Ecto neural progenitor cell (in vitro differentiated cells): Measurements from ENCODE around the gene MYH15.

Experiments used
- DNase-seq: peaks from one replicate; pipeline ENCODE4 v3.0.0-alpha.2; 2018; ENCODE audit warnings: low spot score

The MYH15 gene

DNA sequence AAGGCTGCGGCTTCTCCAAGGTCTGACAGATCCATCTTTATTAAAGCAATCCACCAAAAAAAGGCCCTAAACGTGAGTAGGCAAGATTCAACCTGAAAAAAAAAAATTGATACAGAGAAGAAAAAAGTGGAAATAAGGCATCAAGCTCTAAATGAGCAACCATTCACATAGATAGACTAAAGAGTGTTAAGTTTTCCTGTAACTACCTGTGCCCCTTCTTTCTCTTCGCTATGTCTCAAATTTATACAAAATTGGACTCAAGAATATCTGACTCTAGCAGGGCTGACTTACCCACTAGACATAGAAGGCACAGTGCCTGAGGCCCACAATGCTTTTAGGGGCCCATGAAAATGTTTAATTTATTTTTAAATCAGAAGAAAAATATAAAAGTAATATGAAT lies at the start of gene MYH15:
Gene MYH15 (minus strand): TSS at position 101 of the 400 bp plus-strand sequence. CDS start 66 bp downstream, at position 35.
- no peak for DNase-seq

DNA sequence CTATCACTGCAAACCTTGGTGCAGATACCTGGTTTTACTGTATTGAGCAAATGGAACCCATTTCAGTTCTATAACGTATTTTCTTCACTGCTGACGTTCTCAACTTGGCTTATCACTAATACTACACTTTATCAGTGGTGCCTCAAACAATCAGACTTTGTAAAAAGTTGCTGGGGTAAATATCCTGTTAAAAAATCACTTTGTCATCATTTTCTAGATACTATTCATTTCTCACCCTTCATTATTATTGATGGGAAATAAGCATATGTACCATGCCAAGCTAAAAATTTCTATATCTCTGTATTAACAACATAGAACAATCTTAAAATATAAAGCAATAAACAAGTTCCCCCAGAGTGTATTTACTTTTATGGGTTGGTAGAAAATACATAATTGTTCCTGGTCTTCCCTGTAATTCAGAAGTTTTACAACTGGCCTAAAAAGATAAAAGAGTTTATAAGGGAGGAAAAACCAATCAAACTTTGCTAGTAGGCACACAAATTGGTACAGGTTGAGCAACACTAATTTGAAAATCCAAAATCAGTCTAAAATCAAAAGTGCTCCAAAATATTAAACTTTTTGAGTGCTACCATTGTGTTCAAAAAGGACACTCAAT lies 45.7 kb upstream of the MYH15 start:
- no peak for DNase-seq

DNA sequence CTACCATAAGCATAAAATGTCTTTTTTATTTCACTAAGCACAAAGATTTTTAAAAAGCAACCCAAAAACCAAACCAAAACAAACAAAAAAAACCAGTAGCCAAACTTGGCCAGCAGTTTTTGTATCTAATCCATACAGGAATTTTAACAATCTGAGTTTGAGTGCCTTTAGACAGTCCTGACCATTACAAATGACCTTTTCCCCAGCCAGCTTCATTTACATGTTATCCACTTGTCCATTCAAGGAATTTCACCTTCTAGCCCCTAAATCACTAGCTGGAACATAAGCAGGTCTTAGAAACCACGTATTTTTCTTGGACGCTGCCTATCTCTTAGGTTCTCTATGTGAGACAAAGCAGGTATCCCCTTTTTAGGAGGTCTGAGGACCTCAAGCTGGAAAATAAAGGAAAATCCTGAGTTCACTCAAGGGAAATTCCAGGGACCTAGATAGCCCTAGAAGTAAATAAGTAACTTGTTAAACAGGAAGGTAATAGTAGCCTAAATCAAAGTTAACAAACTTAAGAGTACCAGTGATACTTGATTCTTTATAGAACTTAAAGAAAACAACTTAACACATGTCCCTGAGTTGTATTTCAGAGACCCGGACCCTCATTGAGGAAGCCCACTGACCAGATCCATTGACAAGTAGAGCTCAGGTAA lies 44.6 kb upstream of the MYH15 start:
- DNase-seq = no peak

DNA sequence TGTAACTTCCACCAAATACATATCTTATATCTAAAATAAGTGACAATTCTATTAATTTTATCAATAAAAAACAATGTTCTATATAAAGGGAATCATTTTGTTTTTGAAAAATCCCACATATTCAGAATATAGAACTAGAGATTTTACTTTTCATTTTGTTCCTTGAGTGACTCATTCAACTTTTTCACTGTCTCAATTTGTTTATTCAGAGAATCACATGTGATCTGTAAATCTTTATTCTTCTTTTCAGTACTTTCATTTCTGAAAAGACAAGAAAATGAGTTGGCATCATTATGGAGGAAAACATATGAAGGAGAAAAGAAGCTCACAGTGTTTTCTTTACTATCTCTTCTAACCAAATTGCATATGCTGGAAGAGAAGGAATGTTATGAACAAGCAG lies 43.8 kb upstream of the MYH15 start:
- no peak for DNase-seq

DNA sequence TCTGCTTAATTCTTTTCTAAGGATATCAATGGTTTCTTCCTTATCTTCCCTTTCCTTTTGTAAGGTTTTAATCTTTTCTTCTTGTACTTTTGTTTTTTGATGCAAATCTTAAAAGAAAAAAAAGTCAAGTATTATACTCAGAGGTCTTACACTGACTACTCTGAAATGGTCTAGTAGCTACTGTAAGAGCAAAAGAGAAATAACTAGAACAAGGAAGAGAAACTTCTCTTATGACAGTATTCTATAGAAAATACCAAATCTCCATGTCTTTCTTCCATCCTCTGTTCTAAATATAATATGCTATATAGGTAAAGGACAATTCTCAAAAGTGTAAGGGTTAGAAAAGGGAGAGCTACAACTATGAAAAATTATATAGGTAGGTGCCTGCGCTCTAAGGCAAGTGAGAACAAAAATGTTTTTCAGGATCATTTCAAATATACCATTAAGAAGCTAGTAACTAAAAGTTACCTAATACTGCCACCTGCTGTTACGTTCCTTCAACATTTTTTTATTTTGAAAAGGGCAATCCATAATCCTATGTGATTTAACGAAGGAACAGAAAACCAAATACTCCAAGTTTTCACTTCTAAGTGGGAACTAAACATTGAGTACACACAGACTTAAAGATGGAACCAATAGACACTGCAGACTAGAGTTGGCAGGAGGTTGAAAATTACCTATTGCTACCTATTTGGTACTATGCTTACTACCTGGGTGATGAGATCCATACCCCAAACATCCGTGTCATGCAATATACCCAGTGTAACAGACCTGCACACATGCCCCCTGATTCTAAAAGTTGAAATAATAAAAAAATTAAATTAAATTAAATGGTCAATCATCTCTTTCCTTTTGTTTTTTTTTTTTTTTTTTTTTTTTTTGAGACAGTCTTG lies 42.1 kb upstream of the MYH15 start:
- DNase-seq = no peak

DNA sequence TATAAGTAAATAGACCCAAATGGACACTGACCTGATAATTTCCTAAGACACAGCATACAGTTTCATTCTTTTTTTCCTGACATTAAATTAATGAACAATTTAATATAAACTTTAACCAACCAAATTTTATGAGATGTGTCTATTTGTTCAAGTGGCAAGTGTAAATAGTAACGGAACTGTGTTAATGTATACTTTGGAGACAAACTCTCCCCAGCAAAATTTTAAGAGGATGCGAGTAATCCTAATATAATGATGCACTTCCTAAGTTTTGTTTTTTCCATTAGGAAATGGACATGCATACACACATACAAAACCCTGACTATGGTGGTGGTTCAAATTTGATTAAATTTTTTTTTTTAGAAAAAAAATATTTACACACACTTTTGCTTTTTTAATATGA lies 38.5 kb upstream of the MYH15 start:
- DNase-seq = no peak

DNA sequence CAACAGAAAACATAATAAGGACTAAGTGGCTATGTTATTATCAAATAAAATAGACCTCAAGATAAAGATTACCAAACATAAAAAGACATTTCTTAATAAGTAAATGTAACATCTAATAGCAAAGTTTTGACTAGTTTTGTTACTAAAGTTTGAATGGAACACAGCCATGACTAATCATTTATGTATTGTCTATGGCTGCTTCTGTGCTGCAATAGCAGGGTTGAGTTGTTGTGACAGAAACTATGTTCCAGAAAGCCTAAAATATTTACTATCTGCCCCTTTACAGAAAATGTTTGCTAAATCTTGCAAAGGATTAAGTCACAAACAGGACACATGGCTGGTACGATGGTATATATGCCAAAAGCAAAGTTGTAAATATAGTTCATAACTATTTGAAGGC lies 37.9 kb upstream of the MYH15 start:
- DNase-seq = no peak

DNA sequence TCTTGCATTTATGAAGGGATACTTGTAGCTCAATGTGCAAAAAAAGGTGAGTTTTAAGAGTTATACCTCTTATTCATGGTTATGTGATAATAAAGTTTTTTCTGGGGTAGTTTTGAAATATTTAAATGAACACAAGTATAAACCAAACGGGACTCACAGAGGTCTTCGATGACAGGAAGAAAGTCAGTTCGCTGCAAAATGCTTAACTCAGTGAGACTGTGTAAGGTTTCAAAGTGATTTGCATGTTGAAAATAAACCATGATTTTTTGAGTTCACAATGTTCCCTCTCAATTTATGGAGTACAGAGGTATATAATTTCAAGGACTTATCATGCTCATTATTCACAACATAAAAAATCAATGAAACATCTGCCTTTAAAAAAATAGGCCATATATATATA lies 36.3 kb upstream of the MYH15 start:
- no peak for DNase-seq

DNA sequence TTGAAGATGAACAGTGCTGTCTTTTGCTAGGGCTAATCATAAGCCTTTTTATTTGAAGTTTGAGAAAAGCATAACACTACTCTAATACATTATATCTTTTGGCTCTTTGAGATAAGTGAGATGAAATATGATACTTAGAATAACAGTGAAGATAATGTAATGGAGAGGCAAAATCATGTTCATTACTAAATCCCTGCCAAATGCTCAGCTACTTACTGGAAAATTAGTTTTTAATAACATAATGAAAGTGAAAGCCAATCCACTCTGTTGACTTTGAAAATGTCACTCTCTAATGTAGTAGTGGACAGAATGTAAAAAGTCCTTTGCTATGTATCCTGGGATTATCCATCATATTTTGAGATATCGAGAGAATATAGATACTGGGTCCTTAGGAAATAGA lies 35.9 kb upstream of the MYH15 start:
- no peak for DNase-seq

DNA sequence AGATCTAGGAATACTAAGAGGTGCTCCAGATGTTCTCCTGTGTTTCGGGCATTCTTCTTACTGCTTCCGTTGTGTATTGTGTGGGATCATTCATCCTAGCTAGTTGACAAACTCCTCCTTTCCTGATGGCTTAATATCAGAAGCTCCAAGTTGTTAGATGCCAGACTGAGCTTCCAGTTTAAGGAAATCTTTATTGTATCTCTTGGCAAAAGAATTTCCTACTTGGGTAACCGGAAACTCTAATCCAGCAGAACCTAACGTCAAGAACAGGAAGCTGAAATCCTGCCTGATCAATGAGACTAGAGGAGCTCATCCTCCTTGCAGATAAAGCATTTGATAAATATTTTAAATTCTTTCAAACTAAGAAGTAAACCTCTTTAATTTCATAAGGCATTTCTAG lies 27.7 kb upstream of the MYH15 start:
- DNase-seq = no peak

DNA sequence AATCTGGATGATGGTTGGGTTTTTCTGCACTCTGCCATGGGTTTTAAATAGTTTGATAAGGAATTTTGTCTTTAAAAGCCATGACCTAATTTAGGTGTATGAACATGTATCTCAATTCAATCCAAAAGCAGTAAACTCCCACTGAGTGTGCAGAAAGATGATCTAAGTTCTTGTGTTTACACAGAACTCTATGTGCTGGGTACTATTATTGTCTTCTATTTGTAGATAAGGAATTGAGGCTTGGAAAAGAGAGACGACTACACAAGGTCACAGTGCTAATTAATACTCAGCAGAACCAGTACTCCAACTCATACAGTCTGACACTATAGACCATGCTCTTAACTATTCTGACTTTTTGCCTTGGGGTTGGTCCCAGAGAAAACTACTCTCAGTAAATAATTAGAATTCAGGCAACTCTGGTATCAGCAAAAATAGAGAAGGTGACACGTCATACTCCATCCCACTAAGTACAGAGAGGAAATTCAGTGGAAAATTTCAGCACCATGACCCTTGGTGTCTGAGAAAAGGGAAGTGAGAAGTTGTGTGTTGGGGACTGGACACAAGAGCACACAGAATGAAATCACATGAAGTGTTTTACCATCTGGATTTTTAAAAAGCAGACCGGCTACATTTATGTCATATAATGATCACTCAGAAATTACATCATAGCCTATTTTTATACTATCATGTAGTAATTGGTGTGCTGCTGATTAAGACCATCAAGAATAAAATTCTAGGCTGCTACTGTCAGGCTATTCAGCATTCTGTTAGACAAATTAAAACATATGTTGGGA lies 18.3 kb upstream of the MYH15 start:
- no peak for DNase-seq

DNA sequence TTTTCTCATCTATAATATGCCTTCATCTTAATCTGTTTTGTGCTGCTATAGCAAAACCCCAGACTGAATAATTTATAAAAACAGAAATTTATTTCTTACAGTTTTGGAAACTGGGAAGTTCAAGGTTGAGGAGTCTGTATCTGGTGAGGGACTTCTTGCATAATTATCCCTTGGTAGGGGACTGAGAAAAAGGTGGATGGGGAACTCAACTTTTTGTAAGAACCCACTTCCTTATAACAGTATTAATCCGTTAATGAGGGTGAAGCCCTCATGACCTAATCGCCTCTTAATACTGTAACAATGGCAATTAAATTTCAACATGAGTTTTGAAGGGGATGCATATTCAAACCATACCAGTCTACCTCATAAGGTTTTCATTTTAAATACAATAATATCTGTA lies 17.4 kb upstream of the MYH15 start:
- no peak for DNase-seq

DNA sequence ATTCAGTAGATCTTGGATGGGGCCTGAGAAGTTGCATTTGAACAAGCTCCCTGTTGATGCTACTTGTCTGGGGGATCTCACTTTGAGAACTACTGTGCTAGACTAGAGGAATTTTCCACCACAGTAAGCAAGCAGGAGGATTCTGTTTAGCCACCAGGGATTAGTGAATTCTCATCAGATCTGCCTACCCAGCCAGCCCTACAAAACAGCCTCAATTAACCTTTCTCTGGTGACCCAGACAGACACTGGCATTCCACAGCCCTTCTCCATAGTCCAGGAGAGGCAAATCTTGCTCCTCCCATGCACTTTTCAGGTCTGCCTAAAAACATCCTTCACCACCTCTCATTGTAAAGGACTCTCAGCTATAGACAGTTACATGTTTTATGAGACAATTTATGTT lies 16.7 kb upstream of the MYH15 start:
- peak; percentile 54 for DNase-seq

DNA sequence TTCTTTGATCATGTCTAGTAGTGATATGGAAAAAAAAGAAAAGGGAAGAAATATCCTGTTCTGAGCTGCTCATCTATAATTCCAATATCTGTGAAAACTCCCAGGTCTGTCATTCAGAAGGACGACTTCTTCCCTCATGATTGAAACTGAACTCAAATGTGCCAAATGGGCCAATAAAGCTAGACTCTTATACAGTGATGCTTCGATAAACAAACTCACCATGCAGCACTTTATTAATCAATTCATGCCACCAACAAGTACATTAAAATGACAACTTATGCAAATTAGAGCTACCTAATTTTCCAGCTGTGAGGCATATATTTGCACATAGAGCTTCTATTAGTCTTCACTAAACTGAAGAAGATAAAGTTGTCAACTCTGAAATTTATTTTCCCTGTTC lies 15.6 kb upstream of the MYH15 start:
- DNase-seq = no peak

DNA sequence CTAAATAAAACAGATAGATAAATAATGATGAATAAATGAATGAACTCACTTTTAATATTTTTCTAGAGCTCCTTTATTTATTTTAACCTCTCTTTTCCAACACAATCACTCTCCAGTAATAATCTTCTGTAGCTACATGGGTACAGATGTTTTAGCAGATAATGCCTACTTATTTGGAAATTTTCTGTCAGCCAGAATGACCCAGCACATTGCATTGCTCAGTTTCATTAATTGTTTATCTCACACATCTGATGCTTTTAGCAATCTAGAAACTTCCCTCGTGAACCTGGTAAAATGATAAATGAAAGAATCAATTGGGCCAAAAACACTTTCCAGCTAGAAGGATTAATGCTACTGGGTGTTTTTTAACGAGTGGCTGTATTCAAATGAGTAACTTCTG lies 14.9 kb upstream of the MYH15 start:
- no peak for DNase-seq

DNA sequence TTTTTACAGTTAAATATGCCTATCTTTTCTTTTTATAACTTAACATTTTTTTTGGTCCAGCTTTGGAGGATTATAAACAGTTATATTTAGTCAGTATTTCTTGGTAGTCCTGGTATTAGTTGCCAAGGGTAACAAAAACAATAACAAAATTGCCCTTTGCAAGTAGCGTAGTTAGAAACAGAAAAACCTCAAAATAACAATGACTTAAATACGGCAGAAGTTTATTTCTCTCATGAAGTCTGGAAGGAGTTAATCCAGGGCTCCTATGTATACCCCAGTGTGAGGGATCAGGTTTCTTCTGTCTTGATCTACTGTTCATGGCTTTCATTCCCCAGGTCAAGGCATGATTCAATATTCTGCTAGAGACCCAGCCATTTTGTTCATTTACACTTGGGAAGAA lies 14.1 kb upstream of the MYH15 start:
- DNase-seq = no peak

DNA sequence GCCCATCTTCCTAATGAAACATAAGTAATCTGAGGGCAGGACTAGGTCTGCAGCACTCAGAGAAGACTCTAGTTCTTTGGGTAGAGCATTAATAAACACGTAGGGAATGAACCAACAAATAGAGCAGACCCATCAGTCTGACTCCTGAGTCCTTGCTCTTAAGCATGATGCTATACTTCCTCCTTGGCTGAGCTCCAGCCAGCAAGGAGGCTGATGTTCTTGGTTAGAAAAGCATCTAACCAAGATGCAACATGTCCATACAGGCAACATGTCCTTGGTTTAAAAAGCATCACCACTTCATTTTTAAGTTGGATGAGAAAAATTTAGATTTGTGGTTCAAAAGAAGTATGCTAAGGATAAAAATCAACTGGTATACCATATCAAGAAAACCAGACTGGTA lies 8.5 kb upstream of the MYH15 start:
- DNase-seq = no peak

DNA sequence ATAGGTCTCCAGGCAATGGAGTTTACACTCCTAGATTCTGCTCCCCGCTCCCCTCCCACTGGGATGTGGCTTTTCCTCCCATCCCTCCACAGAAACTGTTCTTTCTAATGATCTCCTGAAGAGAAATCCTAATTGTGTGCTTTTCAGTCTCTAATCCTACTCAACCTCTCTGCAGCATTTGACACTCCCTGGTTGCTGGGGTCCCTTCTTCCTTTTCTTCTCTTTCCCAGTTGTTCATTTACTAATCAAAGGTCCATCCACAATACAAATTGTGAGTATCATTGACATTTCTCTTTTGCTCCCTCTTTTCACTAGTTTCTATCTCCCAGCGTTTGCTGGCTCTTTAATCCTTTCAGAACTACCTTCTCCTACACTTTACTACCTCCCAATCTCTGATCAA lies 6.5 kb upstream of the MYH15 start:
- DNase-seq = no peak

DNA sequence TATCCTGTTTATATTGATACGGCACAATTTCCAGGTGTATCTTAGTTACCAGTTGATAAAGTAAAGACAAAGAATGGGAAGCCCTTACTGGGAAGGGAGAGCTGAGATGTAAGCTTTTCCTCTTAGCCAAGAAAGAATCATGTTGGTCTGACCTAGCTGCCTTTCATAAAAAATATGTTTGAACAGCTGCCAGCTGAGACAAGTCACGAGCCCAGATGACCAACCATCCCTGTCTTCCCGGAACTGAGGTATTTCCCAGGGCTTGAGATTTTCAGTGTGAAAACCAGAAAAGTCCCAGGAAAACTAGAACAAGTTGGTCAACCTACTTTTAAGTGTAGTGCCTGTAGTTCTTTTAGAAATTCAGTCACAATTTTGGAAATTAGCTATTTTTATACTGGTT lies 3.6 kb upstream of the MYH15 start:
- no peak for DNase-seq

DNA sequence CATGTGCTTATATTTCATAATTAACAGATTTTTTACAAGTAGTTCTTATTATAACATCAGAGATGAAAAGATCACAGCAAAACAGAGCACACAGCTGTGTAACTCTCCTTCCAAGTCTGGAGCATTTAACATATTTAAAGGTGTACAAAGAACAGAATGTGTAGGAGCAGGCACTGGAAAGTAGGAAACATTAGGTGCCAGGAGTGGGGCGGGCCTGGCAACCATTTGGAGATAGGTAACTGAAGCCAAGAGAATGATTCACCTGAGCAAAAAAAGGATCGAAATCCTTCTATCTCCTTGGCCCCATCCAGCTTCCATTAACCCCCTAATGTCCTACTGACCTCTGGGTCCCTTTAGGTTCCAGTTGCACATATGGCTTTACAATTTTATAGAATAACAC lies 2.3 kb upstream of the MYH15 start:
- DNase-seq = no peak

DNA sequence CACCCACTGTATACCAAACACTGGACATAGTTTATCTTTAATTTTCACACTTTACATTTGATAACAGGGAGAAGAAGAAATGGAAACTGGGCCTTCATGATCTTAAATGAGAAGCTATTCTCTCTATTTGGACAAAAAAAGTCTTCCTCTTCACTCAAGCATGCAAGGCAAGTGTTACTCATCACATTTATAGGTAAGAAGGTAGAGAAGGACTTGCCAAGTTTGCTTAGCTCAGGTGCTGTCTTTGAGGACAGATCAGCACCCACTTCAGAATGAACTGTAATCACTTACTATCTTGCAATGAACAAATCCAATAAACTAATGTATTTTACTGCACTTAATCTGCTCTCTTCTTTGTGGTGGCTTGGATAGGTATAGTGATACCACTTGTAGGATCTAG lies 1.1 kb upstream of the MYH15 start:
- no peak for DNase-seq

DNA sequence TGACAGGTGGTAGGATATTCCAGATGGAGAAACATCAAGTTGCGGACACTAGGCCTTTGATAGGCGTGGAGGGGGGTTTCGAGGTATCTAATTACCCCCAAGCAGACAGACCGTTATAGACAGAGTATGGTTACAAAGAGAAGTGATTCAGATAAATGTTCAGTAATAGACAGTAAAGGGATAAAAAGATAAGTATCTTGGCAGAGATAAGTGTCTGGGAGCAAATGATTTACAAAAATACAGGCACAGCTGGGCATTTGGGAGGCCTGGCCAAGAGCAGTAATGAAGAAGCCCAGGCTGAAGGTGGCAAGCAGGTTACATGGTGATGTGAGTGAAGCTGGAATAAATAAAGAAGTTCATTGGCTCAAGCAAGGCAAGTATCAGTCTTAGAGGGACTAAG lies 659 bp upstream of the MYH15 start:
- DNase-seq = no peak

DNA sequence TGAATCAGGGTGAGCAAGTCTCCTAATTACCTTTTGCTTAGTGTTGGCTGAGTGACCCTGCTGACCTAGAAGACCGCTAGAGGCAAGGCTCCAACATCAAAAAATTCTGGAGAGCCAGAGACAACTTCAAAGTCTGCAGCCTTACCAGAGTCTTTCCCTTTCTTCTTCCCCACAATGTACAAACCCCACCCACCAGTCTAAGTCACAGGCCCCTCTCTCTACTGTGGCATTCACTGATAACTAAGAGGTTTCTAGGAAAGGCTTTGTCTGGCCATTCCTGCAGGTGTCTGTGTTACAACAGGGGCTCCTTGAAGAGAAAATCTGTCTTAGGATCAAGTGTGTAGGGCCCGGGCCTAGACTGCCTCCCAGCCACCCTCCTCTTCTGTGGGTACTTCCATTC lies 525 bp downstream of the MYH15 start:
- no peak for DNase-seq
